Measurements from ENCODE around the gene CHST6. TPM values are rescaled to one million over a fixed set of nuclear protein-coding genes. Genes with fewer than 3 reads are reported as not detected.

Gene CHST6
- total and polyA plus RNA-seq, 2 of the 8 experiments (the other 6 are each of a cell fraction or from before 2014, with no cell fraction given), result 18.2 to 25.4 TPM

GRCh38 chr16:75458029-75458428, 37.2 kb downstream of the CHST6 start:
- Histone ChIP-seq H3K79me2 (ENCODE audit: control insufficient read depth in 1 of 2, insufficient read depth in 2 of 2, low read length in 2 of 2) (peaks cover 12 to 96% of the 10 kb centered on the region in 2 experiments), H3K36me3 (ENCODE audit: control insufficient read depth in 2 of 4, insufficient read depth in 4 of 4, low read length in 3 of 4) (no peaks in the 10 kb centered on the region), H3K14ac (ENCODE audit: insufficient read length) (no peak overlapping the region), H3K9ac (replicated peaks in 1 of 4; ENCODE audit: extremely low read depth in 1 of 4, low read depth in 3 of 4, low read length in 3 of 4) (no peak overlapping the region), H2BK12ac (ENCODE audit: low read depth, low read length) (no peak overlapping the region), H2BK15ac (ENCODE audit: low read length) (no peak overlapping the region), H3K27me3 (replicated peaks in 1 of 4; ENCODE audit: control insufficient read depth in 3 of 4, extremely low read depth in 1 of 4, insufficient read depth in 3 of 4, low read length in 3 of 4) (no peaks in the 10 kb centered on the region), H4K5ac (ENCODE audit: insufficient read length, low read depth, low read length) (no peak overlapping the region), H2BK20ac (ENCODE audit: low read length) (no peak overlapping the region), H3K4me3 (ENCODE audit: extremely low read depth in 1 of 4, insufficient read depth in 2 of 4, low read depth in 3 of 4, low read length in 4 of 4) (no peak overlapping the region), H2BK5ac (ENCODE audit: low read depth, low read length) (no peak overlapping the region), H3K23ac (ENCODE audit: insufficient read length) (no peak overlapping the region), H3K27ac (ENCODE audit: low read depth, low read length) (no peak overlapping the region), H3K9me3 (ENCODE audit: insufficient read depth in 2 of 2, low read depth in 1 of 2, low read length in 1 of 2) (no peaks in the 10 kb centered on the region), H2AFZ (ENCODE audit: low read length) (no peak overlapping the region), H4K91ac (replicated peaks; ENCODE audit: insufficient read length, low read length) (no peak overlapping the region), H2AK5ac (ENCODE audit: low read depth, low read length) (no peak overlapping the region), H2BK120ac (replicated peaks; ENCODE audit: low read depth, low read length) (no peak overlapping the region), H3K79me1 (ENCODE audit: low read depth, low read length) (peaks cover 11% of the 10 kb centered on the region), H3K56ac (replicated peaks; ENCODE audit: insufficient read length, low read depth, low read length) (no peak overlapping the region), H3K18ac (ENCODE audit: extremely low read depth, low read length) (no peak overlapping the region), H3K23me2 (ENCODE audit: low read depth, low read length) (no peaks in the 10 kb centered on the region), H4K20me1 (replicated peaks in 1 of 2; ENCODE audit: control insufficient read depth in 1 of 2, insufficient read depth in 2 of 2, low read length in 2 of 2) (peaks cover 10 to 29% of the 10 kb centered on the region in 2 experiments), H3K4me1 (replicated peaks in 1 of 4; ENCODE audit: control insufficient read depth in 3 of 4, insufficient read depth in 4 of 4, low read length in 3 of 4) (peaks cover 3 to 6% (median 4%) of the 10 kb centered on the region in 4 experiments; a peak in 6 of 7 replicates), H3K4ac (replicated peaks; ENCODE audit: insufficient read length, low read depth, low read length) (no peak overlapping the region), H3K4me2 (ENCODE audit: insufficient read depth in 1 of 2, low read depth in 2 of 2, low read length in 2 of 2) (no peak overlapping the region), H4K8ac (ENCODE audit: extremely low read depth, insufficient read depth, low read length) (no peak overlapping the region)
- TF ChIP-seq HDAC6 (IDR thresholded peaks at IDR 0.05; ENCODE audit: low read depth, low read length) (no peak), TCF12 (IDR thresholded peaks at IDR 0.05; ENCODE audit: low read depth, low read length) (no peak), EZH2 (IDR thresholded peaks at IDR 0.05; ENCODE audit: low read depth, low read length, severe bottlenecking) (no peak), SP2 (IDR thresholded peaks at IDR 0.05; ENCODE audit: low read length) (no peak), RAD21 (IDR thresholded peaks at IDR 0.05 in 1 of 2, conservative IDR thresholded peaks at IDR 0.05 in 1 of 2; ENCODE audit: low read depth in 2 of 2, low read length in 2 of 2) (no peak), CBX8 (IDR thresholded peaks at IDR 0.05; ENCODE audit: borderline replicate concordance, low read depth, low read length) (no peak), SP1 (IDR thresholded peaks at IDR 0.05; ENCODE audit: low read depth, low read length) (no peak), EGR1 (IDR thresholded peaks at IDR 0.05; ENCODE audit: borderline replicate concordance, low read depth, low read length) (no peak), BACH1 (IDR thresholded peaks at IDR 0.05; ENCODE audit: low read length) (no peak)
- no peak for DNase-seq (ENCODE audit: low read depth in 1 of 2, low spot score in 2 of 2)
- no peak for FAIRE-seq
- WGBS, 2 experiments (ENCODE audit: extremely low coverage in 1 of 2, insufficient coverage in 1 of 2, insufficient read length in 1 of 2, insufficient replicate concordance in 2 of 2, low coverage in 1 of 2, low lambda C conversion rate in 2 of 2, missing lambda C conversion rate in 1 of 2), result 91% methylated on average over 4 of the region's 4 CpGs; no CpG with 5 or more reads in 1 of the 2 experiments
- ChIA-PET CTCF (ENCODE audit: partially characterized antibody) (interaction anchor here (0.5 to 2.4 kb wide), 5 partner anchors 9 to 58 kb away, joined by 3 to 5 read pairs (median 3); no protein-coding TSS in a partner anchor), POLR2A (ENCODE audit: partially characterized antibody) (interaction anchor here (0.5 to 3.7 kb wide), 5 partner anchors 13 to 304 kb away, joined by 3 to 21 read pairs (median 5); partner anchors contain the start of gene CFDP1)
